GM18507 (cell line): ENCODE results near the gene INPPL1.

Experiments used
- DNase-seq: peaks from one replicate; pipeline ENCODE4 v3.0.0; 2011; ENCODE audit warnings: low read depth; ENCODE audit not compliant: insufficient read length; ENCODE audit errors: extremely low spot score
- FAIRE-seq: peaks from 2 replicates; lab custom pipeline; 2011; peaks lifted over from hg19 to GRCh38; lab: Jason Lieb, UNC

Gene INPPL1

DNA sequence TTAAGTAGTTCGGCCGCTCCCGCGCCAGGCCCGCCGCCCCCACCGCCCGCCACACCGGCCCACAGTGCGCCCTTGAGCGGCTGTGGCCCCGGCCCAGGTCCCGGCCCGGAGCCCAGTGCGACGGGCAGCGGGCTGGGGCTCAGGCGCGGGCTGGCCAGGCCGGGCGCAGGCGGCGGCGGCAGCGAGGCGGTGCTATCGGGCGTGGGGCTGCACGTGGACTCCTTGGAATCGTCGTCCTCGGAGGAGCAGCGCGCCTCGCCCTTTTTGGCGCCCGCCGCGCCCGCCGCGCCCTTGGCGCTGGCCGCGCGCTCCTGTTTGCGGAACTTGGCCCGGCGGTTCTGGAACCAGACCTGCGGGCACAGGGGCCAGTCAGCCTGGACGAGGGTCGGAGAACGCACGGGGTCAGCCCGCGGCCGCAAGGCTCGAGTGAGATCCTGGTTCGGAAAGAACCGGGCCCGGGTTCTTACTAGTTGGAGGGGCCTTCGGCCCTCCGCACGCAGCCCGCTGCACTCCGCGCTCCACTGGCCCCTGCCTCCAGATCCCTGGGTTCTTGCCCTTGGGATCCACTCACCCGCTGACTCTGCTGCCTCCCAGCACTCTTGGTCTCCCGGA is 15.4 kb downstream of the INPPL1 start:
- DNase-seq (no peak), FAIRE-seq (no peak)

GRCh38 chr11:72240461-72241290 is 16.1 kb downstream of the INPPL1 start:
- FAIRE-seq (no peak), DNase-seq (no peak)

- FAIRE-seq (no peak), DNase-seq (no peak)
These were observed 16.8 kb downstream of the INPPL1 start for GRCh38 chr11:72241291-72241781.

- FAIRE-seq (no peak), DNase-seq (no peak)
These were observed 17.6 kb downstream of the INPPL1 start for GRCh38 chr11:72242141-72242540.

DNA sequence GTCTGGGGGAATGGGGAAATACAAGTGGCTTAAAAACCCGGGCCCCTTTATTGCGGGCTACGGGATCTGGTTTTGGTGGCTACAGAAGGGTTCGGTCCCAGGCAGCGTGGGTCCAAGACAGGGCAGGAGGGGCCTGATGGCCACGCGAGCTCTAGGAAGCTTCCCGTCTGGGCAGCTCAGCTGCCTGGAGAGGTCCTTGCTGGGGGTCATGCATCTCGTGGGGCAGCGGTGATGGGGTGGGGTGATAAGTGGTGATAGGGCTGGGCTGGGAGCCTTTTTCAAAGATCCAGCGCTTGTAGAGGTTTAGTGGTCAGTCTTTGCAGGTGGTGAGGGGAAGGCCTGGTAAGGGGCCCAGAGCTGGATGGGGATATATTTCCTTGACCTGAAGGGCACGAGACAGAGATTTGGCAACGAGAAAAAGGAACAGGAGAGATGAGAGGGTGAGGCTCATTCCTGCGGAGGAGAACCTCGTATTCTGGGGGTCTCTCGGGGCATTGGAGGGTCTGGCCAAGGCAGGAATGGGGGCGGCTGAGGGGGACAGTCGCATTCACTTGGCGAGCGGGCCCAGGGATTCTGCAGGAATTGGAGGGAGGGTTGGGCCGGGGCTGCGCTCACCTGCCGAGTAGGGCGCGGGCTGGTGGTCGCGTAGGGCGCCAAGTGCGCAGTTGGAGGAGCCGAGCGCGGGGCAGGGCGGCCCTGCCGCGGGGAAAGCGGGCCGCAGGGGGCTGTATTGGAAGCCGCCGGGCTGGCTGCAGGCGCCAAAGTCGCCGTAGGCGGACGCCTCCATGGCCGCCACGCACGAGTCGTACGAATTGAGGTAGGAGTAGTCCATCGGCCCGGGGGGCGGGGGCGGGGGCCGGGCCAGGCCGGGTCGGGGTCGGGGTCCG is 18.8 kb downstream of the INPPL1 start:
- DNase-seq = no peak
- FAIRE-seq = no peak

GRCh38 chr11:72244060-72244360 is 19.4 kb downstream of the INPPL1 start, which contains the start of gene PHOX2A:
Gene PHOX2A, minus strand, starts transcription at chr11:72244176. Its CDS starts 172 bp downstream, at chr11:72244004.
- FAIRE-seq (no peak), DNase-seq (no peak)

DNA sequence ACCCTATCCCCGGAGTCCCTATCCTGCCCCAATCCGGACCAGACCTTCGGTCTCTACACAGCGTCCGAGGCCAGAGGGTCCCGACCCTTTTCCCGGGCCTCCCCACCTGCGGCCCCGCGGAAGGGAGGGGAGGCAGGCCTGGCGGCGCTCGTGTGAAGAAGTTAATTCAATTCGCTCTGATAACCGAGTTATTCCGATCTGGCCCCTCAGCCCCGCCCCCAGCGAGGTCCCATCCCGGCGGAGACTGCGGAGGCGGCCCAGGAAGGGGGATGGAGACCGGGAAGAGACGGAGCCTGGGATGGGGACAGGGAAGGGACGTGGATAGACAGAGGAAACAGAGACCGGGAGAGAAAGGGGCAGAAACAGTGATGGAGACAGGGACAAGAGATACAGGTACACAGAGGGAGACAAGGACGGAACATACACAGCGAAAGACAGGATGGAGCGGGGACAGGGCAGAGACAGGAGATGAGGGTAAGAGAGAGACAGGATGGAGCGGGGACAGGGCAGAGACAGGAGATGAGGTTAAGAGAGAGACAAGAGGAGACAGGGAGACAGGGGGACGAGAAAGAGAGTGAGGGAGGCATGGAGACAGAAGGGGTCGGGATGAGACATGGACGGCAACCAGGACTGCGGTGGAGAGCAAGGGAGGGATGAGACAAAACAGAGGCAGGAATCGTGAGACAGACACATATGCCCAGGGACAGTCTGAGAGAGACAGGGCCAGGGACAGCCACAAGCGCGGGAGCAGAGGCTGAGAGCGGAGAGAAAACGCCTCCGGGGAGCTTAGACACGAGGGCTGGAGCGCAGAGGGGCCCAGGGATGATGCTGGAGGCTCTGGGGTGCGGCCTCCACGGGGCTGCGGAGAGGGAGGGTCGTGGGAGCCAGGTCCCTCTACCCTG is 20.0 kb downstream of the INPPL1 start:
- FAIRE-seq (no peak), DNase-seq (no peak)

DNA sequence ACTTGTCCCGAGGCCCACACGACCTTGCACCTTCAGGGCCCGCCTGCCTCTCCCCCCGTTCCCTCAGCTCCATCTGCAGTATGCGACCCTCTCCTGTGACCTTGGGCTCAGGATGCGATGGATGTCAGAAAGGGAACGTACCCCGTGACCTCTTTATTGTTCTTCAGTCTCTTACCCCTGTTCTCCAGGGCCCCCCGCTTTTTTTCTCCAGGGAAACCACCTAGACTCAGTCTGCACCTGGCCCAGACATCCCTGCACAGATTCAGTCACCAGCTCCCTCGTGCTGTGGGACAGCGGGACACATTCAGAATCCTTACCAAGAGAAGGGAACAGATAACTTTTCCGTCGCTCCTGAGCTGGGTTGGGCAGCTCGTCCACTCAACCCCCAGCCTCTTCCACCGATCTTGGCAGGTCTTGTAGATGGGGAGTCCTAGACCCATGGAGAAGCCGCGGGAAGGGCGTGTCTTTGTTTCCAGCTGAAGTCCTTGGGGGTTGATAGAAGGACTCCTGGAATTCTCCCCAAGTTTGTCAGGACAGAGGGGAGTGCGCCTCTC is 20.8 kb downstream of the INPPL1 start:
- DNase-seq (no peak), FAIRE-seq (no peak)

DNA sequence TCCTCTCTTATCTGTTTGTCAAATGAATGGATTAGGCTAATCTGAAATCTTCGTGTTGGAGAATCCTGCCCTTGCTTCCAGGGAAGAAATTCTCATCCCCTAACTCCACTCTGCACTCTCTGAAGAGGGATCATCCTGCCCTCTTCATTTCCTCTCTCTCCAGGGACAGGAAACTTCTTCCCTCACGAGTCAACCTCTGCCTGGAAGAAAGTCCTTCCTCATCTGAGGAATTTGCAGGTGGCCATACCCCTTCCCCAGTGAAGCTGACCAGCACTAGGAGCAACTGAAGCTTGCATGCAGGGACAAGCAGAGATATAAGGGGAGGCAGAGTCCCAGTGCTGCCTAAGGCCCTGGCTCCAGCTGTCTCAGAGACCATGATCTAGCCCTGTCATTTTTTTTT is 23.0 kb downstream of the INPPL1 start:
- DNase-seq (no peak), FAIRE-seq (no peak)

DNA sequence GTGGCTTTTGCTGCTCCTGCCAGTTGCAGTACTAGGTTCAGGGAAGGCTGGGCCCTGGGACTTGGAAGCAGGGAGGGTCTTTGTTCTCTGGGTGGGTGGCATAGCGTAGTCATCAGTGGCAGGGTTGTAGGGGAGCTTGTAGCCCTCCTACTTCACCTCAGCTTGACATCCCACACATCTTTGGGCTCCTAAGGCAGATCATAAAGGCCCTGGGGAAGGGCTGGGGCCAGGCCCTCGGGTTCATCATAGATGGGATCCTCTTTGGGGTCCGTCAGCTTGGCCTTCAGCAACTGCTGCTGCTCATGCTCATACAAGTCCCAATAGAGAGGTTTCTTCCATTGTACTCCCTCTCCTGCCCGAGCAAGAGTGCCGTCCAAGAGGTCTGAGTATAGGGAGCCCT is 25.4 kb downstream of the INPPL1 start:
- FAIRE-seq = no peak
- no peak for DNase-seq

DNA sequence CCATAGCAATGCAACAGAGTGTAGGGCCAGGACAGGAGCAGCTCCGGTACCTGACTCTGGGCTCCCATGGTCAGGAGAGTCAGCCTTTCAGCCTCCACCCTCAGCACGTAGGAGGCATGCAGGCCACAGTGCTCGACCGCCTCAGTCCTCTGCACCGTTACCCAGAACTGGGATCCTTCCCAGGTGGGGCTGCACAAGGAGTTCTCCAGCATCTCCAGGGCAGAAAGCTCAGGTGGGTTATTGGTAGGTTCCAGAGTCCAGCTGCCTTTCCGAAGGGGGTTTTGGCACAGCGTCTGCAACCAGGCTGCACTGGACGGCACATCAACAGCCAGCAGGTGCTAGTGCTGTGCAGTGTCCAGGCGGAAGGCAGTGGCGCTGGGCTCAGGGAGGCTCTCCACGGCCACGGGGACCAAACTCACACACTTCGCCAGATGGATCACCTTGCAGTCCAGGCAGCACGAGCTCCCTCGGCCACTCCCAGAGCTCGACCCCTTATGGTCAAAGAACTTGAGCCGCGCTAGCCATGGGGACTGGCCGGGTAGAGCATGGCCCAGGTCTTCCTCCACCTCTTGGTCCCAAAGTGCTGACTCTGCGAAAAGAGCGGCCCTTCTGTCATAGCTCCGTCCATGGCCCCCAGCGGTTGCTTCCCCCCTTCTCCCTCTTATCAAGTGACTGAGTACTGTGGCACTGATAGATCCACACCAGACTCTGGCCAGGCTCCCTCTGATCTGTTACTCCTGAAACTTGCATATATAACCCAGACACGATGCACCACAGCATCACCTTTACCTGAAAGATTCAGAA is 26.3 kb downstream of the INPPL1 start:
- DNase-seq = no peak

GRCh38 chr11:72251614-72252013 is 27.0 kb downstream of the INPPL1 start:
- FAIRE-seq (no peak), DNase-seq (no peak)

More for the DNA sequence above, 26.3 kb downstream of the INPPL1 start:
- no peak for FAIRE-seq

GRCh38 chr11:72253392-72253791 is 28.8 kb downstream of the INPPL1 start:
- DNase-seq = no peak
- no peak for FAIRE-seq

DNA sequence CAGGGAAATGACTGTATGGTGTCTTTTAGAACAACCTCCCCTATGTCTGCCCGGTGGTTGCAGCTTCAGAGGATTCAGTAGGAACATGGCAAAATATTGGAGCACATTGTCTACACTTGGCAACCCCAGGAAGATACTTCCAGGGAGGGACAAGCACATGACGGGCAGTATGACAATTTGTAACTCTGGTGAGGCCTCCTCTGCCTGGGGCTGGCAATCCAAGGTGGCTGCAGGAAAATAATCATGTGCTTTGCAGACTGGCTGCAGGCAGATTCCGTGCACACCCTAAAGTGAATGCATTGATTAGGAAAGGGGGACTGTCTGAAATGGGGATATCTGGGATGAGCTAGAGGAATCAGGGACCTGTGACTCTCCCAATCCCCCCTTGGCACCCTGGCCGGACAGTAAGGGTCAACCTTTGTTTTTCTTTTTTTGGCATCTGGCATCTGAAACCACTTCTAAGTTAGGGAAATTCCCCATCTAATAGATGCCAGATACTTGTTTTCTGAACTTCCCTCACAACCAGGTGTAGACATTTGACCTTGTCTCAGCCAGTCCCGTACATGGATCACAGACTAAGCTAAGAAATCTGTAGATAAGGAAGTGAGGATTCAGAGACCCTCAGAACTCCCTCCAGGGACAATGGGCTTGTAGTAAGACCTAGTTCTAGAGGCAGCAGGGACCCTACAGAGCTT is 29.9 kb downstream of the INPPL1 start:
- FAIRE-seq = no peak

DNA sequence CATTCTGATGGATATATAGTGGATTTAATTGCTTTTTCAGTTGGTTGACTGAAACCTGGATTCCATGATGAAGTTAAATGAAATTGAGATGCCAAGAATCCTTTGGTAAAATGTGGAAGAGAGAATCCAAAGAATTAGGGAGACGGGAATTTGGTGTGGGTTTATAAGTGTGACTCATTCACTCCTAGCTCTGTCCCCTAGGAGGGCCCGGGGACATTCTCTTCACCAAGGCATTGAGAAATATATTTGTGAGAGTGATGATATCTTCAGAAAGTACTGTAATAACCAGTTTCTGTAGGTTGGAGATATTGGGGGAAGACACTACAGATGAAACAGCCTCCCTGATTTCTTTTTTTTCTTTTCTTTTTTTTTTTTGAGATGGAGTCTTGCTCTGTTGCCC is 33.0 kb downstream of the INPPL1 start:
- no peak for FAIRE-seq
- DNase-seq = no peak

More for the DNA sequence above, 29.9 kb downstream of the INPPL1 start:
- no peak for DNase-seq

GRCh38 chr11:72259490-72259889 is 34.9 kb downstream of the INPPL1 start:
- FAIRE-seq = no peak
- no peak for DNase-seq

DNA sequence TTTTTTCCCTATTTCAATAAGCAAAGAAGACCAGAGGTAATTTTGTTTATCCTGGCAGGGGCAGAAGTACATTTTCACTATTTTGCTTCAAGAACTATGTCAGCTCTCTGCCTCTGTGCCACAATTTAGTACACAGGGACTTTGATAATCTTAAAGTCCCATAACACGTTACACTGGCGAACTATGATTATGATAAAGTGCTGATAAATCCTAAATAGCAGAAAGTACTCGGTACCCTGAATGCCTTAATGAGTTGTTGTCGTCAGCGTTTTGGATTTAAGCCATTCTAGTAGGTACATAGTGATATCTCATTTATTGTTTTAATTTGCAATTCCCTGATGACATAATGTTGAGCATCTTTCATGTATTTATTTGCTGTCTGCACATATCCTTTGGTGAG is 36.0 kb downstream of the INPPL1 start:
- FAIRE-seq (no peak), DNase-seq (no peak)

DNA sequence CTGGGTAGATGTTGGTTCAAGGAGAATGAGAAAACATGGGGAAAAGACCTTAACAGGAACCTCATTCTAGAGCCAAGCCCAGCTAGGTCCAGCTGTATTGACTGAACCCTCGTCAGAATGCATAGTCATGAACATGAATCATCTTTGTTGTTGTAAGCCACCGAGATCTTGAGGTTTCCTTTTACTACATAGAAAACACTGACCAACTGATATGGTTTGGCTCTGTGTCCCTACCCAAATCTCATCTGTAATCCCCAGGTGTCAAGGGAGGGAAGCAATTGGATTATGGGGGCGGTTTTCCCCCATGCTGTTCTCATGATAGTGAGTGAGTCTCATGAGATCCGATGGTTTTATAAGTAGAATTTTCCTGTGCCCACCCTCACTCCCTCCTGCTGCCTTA is 38.8 kb downstream of the INPPL1 start:
- FAIRE-seq (no peak), DNase-seq (no peak)
